ENCODE measurements around the gene ATP12A.

Gene ATP12A

DNA sequence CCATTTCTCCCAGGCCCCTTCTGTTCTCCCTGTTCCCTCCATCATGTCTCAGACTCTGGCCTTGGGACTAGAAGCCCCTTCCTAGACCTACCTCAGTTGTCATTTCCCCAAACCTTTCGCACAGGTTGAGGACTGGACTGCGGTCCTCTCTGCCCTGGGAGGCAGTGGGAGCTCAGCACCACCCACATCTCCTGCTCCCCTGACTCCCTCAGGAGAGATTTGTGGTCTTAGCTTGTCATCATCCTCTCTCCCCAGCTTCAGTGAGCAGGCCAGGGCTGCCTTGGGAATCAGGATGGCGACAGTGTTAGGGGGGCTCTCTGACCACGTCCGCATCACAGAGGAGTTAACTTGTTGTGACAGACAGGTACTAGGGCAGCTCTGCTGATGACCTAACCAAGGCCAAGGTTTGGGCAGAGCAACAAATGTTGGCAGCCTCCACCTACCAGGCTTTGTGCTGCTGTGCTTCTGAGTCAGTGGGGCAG, 58.2 kb downstream of the ATP12A start:
- no peak for DNase-seq

DNA sequence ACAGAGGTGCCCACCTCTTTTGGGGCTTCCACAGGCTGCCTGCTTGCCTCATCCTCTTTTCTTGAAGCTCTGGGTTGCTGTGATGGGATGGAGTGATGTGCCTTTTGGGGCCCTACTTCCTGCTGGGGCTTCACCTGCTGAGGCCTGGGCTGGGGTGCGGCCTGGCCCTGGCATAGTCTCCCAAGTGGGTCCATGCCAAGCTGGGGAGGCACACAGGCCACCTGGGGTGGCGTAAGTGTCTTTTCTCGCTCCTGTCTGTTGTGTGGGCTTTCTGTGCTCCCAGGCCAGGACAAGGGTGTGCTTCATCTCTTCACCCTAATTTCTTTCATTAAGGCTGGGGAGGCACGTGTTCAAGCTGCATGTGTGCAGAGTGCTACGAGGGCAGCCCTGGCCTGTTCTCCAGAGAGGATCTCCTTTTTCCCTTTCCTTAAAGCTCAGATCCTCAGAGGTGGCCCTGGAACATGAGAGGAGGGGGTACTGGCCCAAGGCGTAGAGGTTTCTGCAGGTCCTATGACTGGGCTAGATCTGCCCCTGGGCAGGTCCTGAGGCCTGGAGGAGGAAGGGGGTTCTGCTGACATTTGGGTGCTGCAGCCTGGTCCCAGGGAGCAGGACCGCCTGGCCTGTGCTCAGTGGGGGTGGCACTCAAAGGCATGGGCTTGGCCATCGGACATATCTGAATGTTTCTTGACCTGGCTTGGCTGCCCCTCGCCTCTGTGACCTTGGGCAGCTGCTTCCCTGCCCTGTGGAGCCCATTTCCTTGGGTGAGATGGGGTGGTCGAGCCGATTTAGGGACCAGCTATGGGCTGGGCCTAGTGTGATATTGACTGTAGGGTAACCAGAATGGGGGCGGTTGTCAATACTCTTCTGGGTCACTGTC, 60.0 kb downstream of the ATP12A start:
- no peak for DNase-seq

DNA sequence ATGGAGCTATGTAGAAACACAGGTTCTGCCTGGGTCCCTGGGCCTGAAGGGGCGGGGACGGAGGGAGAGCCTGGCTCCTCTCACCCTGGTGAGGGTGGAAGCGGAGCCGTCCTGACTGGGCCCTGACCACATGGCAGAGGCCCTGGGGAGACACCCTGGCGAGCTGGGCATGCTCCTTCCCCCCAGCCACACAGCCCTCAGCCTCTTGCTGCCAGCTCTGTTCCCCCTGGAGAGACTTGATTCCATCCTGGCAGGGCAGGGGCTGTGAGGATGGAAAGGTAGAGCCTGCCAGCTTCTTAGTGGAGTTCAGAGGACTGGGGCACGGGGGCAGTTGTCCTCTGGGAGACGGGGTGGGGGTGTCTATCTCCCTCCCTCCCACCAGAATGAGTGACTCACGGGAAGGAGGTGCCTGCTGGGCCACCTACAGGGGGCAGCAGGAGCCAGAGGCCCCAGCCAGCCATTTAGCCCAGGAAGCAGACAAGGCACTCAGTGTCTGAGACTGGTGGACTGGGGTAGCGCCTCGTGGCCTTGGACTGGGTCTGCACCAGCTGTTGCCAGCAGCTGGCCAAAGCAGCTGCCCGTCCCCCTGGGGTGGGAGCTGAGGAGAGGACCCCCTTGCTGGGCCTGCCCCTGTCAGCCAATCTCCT, 60.9 kb downstream of the ATP12A start:
- no peak for DNase-seq

DNA sequence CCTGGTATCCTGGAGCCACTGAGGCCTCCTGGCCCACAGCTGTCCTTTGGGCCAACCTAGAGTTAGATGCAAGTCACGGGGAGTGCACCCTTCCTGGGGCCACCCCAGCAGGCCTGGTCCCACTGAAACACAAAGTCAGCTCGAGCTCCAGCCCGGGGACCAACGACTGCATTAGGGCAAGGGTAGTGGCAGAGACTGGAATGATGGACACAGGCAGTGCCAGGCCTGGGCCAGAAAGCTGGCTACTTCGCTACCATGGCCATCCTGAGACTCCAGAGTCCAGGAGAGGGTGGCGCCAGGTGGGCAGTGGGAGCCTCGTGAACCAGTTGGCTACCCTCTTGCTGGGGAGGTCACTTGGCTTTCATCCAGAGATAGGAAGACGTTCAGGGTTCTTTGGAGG, 61.6 kb downstream of the ATP12A start:
- DNase-seq, result no peak

DNA sequence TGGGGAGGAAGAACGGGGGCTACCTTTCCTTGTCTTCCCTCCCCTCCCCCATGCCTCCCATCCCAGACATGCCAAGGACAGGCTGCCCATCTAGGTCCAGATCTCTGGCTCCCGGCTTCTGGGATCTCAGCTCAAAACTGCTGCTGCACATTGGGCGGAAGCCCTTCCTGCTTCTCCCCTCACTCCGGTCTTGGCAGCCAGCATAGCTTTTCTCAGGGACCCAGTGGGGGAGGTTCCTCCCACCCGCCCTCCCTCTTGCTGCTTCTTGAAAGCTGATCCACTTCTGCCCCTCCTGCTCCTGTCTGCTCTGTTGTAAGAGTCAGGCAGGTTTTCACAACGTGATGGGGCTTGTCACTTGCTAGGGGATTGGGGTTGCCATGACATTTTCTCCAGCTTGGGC, 62.1 kb downstream of the ATP12A start:
- no peak for DNase-seq

DNA sequence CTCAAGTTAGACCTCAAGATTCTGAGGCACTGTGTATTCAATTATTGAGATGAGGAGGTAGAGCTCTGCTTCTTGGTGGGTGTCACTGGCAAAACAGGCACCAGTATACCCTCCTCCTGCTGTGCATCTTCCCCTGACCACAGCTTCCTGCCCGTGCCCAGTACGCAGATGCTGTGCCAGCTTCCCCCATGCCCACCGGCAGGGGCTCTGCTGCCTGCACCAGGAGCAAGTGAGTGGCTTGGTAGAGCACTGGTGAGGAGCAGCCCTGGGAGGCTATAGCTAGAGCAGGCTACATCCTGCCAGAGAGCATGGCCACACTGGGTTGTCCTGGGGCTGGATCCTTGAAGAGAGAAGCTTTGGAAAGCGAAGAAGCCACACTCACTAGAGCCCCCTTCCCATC, 62.8 kb downstream of the ATP12A start:
- no peak for DNase-seq

DNA sequence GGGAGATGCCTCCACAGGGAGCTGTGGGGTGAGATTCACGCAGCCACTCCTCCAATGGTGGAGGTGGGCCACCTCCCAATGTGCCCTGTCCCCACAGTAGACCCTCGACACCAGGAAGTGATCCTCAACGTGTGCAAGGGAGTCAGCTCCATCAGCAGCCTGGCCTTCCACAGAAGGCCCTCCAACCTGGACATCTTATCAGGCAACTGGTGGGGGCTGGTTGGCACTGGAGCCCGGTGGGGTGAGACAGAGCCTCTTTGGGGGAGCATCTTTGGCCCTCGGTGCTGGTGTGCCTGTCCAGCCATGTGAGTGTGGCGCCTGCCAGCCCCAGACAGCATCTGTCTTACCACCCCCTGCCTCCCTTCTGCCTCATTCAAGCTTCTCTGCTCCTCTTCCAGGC, 64.0 kb downstream of the ATP12A start:
- DNase-seq, result no peak

DNA sequence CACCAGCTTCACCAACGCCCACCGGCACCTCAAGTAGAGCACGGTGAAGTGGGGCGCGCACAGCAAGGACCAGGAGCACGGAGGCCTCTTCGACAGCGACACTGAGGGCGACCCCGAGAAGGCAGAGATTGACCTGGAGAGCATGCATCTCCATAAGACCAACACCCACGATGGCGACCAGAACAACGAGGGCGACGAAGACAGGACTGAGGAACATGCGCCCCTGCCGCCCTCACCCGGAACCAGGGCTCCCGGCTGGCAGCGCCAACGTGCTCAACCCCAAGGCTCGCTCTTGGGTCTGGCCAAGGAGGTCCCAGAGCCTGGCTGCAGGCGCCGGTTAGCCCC, 65.3 kb downstream of the ATP12A start:
- DNase-seq, result no peak

DNA sequence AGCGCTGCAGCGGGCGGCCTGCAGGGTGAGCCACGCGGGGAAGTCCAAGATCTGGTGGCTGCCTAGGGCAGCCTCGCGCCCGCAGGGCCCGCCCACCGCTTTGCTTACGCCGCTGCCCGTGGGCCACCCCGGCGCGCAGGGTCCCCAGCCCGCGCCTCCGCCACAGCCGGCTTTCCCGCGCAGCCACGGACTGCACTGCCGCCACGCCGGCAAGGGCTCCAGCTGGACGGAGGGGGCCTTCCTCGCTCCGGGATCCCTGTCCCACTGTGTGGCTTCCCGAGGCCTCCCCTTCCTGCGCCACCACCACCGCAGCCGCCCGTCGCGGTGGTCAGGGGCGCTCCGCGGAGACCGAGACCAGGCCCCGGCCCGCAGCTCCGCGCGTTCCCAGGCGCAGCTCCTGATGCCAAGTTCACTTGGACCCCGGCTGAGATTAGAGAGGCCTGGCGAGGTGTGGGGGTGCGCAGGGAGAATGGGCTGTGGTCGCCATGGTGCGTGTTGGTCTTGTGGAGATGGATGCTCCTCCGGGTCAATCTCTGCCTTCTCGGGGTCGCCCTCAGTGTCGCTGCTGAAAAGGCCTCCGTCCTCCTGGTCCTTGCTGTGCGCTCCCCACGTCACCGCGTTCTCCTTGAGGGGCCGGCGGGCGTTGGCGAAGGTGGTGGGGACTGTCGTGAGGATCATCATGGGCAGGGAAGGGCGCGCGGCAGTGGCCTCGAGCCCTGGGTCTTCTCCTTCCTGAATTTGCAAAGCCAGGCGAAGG, 65.8 kb downstream of the ATP12A start:
- DNase-seq, result no peak

DNA sequence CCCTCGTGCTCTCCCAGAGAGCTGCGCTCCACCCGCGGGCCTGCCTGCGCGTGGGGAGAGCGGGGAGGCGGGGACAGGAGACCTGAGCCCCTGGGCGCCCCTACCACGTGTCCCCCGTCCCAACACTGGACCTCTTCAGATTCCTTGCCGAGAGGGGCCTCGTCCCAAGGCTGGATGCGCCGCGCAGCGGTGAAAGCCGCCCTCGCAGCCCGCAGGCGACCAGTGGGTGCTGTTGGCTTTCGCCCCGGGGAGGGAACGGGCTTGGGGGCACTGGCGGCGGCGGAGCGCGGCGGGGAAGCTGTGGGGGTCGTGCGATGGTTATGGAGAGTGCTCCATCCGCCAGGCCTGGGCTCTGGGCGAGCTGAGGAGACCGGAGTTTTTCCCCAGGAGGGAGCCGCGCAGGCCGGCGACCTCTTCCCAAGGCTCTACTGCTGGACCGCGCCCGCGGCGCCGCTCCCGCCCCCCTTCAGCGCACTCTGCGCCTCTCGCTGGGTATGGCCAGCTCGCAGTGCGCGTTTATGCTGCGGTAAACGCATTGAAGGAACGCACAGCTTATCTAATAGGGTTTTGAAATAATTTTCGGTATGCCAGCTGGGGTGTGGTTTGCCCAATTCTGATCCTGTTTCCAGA, 66.5 kb downstream of the ATP12A start:
- DNase-seq, result no peak

DNA sequence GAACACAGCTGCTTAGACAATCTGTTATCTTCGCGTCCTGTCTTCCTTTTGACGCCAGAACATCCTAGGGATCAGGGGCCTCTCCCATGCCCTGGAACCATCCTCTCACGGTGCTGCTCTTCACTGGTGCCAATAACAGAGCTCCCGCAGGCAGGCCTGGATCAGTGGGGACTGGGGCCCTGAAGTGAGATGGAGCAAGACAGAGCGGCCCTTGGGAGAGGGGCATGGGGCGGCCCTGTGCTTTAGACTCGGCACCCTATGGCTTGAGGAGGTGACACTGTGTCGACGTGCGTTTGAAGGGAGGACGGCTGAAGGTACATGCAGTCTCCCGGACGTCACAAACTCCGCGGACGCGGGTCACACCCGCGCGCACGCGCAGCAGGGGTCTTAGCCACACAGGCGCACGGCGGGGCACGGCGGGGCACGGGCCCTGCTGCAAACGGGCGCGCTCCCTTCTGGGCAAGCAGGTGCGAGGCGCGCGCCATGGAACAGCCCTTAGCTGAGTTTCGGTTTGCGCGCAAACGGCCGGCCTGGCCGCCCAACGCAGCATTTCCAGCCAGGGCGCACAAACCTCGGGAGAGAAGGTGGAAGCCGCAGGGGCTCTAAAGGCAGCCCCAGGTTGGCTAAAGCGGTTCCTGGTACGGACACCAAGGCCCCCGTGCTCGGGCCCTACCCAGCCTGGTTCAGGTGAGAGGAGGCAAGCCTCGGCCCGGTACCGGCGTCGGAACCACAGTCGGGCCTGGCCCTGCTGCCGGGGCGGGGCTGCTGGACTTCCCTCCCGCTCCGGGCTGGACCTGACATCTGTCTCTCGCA, 67.2 kb downstream of the ATP12A start:
- no peak for DNase-seq

DNA sequence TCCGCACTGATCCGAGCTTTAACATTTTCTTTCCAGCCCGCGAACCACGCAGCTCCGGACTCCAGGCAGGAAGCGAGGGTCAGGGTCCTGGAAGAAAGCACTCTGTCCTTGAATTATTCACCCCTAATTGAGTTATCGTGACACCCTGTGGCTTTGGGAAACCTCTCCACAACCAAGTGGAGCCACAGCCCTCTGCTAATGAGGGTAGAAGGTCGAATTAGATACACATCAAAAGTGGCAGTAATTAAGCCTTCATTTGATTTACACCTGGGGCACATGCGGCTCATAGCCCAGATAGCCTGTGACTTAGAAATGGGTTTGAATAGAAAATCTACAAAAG, 67.8 kb downstream of the ATP12A start:
- DNase-seq, result no peak

DNA sequence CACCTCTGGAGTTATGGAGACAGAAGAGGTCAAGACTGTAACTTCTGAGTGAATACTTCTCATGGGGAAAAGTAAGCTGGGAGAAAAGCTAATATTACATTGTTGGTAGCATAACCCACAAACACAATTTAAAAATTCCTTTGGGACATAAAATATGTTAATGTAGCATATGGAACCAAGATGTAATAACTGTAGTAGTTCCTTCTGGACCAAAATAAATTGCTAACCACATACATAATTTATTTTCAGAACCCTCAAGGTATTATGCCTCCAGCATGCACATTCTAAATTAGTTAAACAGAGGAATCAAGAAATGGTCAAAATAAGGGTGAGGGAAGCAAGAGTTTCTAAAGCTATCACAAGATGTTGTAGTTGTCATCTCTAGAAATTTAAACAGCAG, 79.0 kb downstream of the ATP12A start:
- DNase-seq, result no peak

Measured in NCI-H187 (cell line).